HepG2 (cell line): Measurements from ENCODE around the gene COL5A2. TPM values are rescaled to one million over a fixed set of nuclear protein-coding genes. Genes with fewer than 3 reads are reported as not detected.

Experiments
- ATAC-seq: fragments of 200-7000 bp; cut with Tn5 transposase; 3 replicates; pipeline ENCODE4 v1.9.1; 2020; ENCODE audit warnings: mild to moderate bottlenecking, moderate library complexity
- BruUV-seq: library from RNA; stranded (reverse); fragments of 400-500 nt; replicated peaks from 2 replicates; lab custom pipeline; 2021; lab: Mats Ljungman, UMichigan
- CTCF ChIA-PET: fragments of 300-600 bp; formaldehyde crosslinking; extraction: SDS; loops from one replicate; lab custom pipeline; 2021; ENCODE audit warnings: low total read pairs, inconsistent platforms, low intra/inter-chr PET ratio; lab: Yijun Ruan, JAX
- POLR2A ChIA-PET: fragments of 350-600 bp; sonication (Branson Sonifier 250); formaldehyde crosslinking; loops from one replicate; lab custom pipeline; 2020; ENCODE audit warnings: antibody characterized with exemption, inconsistent platforms; lab: Yijun Ruan, JAX
- DNase-seq: peaks from one replicate; pipeline ENCODE4 v3.0.0-alpha.2; 2015; ENCODE audit warnings: low spot score
- FAIRE-seq: peaks from 3 replicates; lab custom pipeline; 2011; peaks lifted over from hg19 to GRCh38; lab: Jason Lieb, UNC
- H2AFZ ChIP-seq: one replicate; pipeline ENCODE4 v1.6.1; 2011; ENCODE audit warnings: low read length, inconsistent platforms
- H3K27ac ChIP-seq: fragments of 300-600 bp; 3 replicates; pipeline ENCODE4 v1.8.0; 2011; ENCODE audit warnings: mixed run types, mild to moderate bottlenecking, mixed read lengths, low read length, inconsistent platforms; ENCODE audit not compliant: insufficient read depth; ENCODE audit errors: extremely low read length
- H3K27me3 ChIP-seq, 2 experiments: fragments of 200-600 bp in 1 of 2; 2 replicates in 1 of 2; 3 replicates in 1 of 2; pipeline versions ENCODE4 v1.6.0 to v1.8.0; 2011; ENCODE audit warnings: low read length in 2 of 2, mild to moderate bottlenecking in 2 of 2, moderate library complexity in 2 of 2, inconsistent platforms in 1 of 2; ENCODE audit not compliant: insufficient read depth in 2 of 2, control insufficient read depth in 1 of 2
- H3K36me3 ChIP-seq, 2 experiments: fragments of 200-600 bp in 1 of 2; replicated peaks in 1 of 2; 2 replicates in 1 of 2; 3 replicates in 1 of 2; pipeline versions ENCODE4 v1.5.1 to v1.8.0; 2011; ENCODE audit warnings: low read length in 2 of 2, inconsistent platforms in 1 of 2; ENCODE audit not compliant: insufficient read depth in 2 of 2, control insufficient read depth in 1 of 2
- H3K4me1 ChIP-seq: 2 replicates; pipeline ENCODE4 v1.5.1; 2012; ENCODE audit warnings: low read length, inconsistent platforms; ENCODE audit not compliant: insufficient read depth
- H3K4me2 ChIP-seq: 2 replicates; pipeline ENCODE4 v1.6.0; 2011; ENCODE audit warnings: low read depth, low read length, inconsistent platforms
- H3K4me3 ChIP-seq, 3 experiments: fragments of 200-600 bp in 1 of 3; sonication (generic), shearing (Covaris generic) in 1 of 3; replicated peaks in 1 of 3; 2 replicates each; pipeline ENCODE4 v1.5.1; 2011 to 2016; ENCODE audit warnings: low read length in 3 of 3, inconsistent platforms in 2 of 3, low read depth in 2 of 3, mild to moderate bottlenecking in 2 of 3, control low read depth in 1 of 3, mixed read lengths in 1 of 3; ENCODE audit not compliant: insufficient read depth in 1 of 3
- H3K79me2 ChIP-seq: one replicate; pipeline ENCODE4 v1.6.1; 2011; ENCODE audit warnings: low read length, inconsistent platforms; ENCODE audit not compliant: insufficient read depth
- H3K9ac ChIP-seq: 2 replicates; pipeline ENCODE4 v1.6.0; 2011; ENCODE audit warnings: mild to moderate bottlenecking, low read depth, low read length, inconsistent platforms; ENCODE audit not compliant: insufficient read depth
- H3K9me3 ChIP-seq: 2 replicates; pipeline ENCODE4 v1.5.1; 2012; ENCODE audit warnings: mild to moderate bottlenecking, low read length
- H4K20me1 ChIP-seq: 2 replicates; pipeline ENCODE4 v1.6.0; 2011; ENCODE audit warnings: inconsistent platforms, mild to moderate bottlenecking, low read length, moderate library complexity; ENCODE audit not compliant: insufficient read depth
- CEBPB ChIP-seq: IDR thresholded peaks from 2 replicates; pipeline ENCODE4 v1.6.1; 2011; ENCODE audit warnings: low read depth, low read length, improper control_type of control experiment, borderline replicate concordance
- PITX1 ChIP-seq: sonication (generic); formaldehyde crosslinking; IDR thresholded peaks from 2 replicates; pipeline ENCODE4 v1.5.1; 2020; ENCODE audit warnings: mild to moderate bottlenecking, missing genetic modification reagents
- ZFP36 ChIP-seq: fragments of 150-350 bp; IDR thresholded peaks from 2 replicates; pipeline ENCODE4 v1.6.1; 2018; ENCODE audit warnings: borderline replicate concordance, low read length, low read depth; ENCODE audit not compliant: partially characterized antibody
- ZFP41 ChIP-seq: sonication (generic); formaldehyde crosslinking; IDR thresholded peaks from 2 replicates; pipeline ENCODE4 v1.4.0; 2020; ENCODE audit warnings: mild to moderate bottlenecking, missing genetic modification reagents, borderline replicate concordance
- ZFX ChIP-seq: sonication (generic); formaldehyde crosslinking; IDR thresholded peaks from 2 replicates; pipeline ENCODE4 v1.4.0; 2020; ENCODE audit warnings: mild to moderate bottlenecking, low read depth, missing genetic modification reagents, moderate library complexity
- ZNF121 ChIP-seq: sonication (generic); formaldehyde crosslinking; IDR thresholded peaks from 2 replicates; pipeline ENCODE4 v1.5.0; 2020; ENCODE audit warnings: mild to moderate bottlenecking, missing genetic modification reagents
- ZNF180 ChIP-seq: sonication (generic); formaldehyde crosslinking; IDR thresholded peaks from 2 replicates; pipeline ENCODE4 v1.4.0; 2020; ENCODE audit warnings: low read depth, missing genetic modification reagents, borderline replicate concordance
- WGBS: methylation state at CpG from one replicate; pipeline ENCODE4 v1.1.6; 2017; ENCODE audit warnings: low lambda C conversion rate; 5-methylcytosine and 5-hydroxymethylcytosine counted together
- in situ Hi-C: cut with HindIII; loops from 2 replicates; pipeline ENCODE4 v1.10.0; 2017; ENCODE audit warnings: low pct_unique_long_range_greater_than_20kb; ENCODE audit not compliant: extremely low pct_ligation_motif_present
- intact Hi-C: fragments of 100-400 bp; cut with micrococcal nuclease; formaldehyde crosslinking; loops from one replicate; pipeline ENCODE4 v1.10.0; 2022; ENCODE audit not compliant: unreplicated experiment
- polyA plus RNA-seq, 8 experiments: library from polyadenylated mRNA; depleted of rRNA in 3 of 8; stranded (reverse) in 7 of 8; unstranded in 1 of 8; fragments of >200 nt; fragmentation: Illumina TruSeq in 4 of 8; extraction: Trizol in 4 of 8; gene quantifications; 2 replicates each; pipeline versions ENCODE4 v1.2.1 to v1.2.3, GENCODE V29; 2011 to 2016; ENCODE audit warnings: low read depth in 4 of 8, missing spikeins in 1 of 8, mixed read lengths in 1 of 8; ENCODE audit not compliant: insufficient read depth in 1 of 8
- total RNA-seq, 5 experiments: library from RNA; depleted of rRNA; stranded (reverse); fragments of >200 nt; fragmentation: Illumina TruSeq; extraction: Trizol; gene quantifications; 2 replicates each; pipeline ENCODE4 v1.2.3, GENCODE V29; 2016; ENCODE audit warnings: low read depth in 1 of 5

Gene COL5A2
- total and polyA plus RNA-seq, 2 of the 13 experiments (the other 11 are each of a cell fraction or from before 2014, with no cell fraction given), result 0.83 to 1.5 TPM

DNA sequence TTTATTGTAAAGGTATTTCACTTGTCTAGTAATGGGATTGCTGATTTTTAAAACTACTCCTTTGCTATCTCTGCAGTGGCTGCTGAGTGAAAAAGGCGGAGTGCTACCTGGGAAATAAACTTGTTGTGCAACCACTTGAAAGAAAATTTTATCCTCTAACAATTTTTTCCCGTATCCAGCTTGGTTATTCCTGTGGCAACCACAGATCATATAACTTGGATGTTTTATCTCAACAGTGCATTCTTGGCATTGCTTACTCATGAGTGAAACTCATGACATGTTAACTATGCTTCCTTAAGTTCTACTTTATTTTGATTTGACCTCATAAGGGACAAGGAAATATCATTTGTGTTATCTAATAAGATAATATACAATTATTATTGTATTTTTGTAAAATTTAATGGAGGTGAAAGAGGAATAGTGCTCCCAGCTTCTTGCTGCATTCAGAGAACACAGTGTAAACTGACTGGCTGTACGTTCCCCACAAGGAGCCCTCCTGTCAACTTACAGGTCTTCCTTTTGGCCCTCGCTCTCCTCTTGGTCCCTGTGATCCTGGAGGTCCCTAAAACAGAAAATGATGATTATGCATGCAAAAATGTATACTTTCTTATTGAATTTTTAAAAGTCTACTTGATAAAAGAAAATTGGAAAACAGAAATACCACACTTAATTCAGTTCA is 82.7 kb downstream of the COL5A2 start (continued):
- TF ChIP-seq CEBPB, result peak; percentile 6; the same call in 1 of the 2 replicates

DNA sequence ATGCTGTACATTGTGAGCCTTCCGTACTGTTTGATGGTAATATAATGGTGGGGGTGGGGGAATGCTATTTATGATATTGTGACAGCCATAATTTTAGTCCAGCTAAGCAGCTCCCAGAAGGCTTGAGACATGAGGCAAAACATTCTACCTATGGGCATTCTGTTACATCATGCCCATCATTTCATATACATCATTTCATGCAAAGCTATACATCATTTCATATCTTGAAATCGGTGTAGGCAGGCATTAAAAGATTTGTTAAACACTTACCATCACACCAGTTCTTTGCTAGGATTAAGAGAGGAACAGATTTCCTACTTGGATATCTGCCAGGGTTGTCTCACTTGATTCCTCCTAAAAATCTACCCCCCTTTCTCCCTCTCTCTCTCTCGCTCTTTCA is 84.5 kb downstream of the COL5A2 start:
- no peak overlapping the region for H2AFZ ChIP-seq
- no peaks in the 10 kb centered on the region for H3K9me3 ChIP-seq
- TF ChIP-seq PITX1 (CRISPR knock-in tag), result no peak
- no peak for TF ChIP-seq ZFP36
- no peak for TF ChIP-seq ZNF180 (CRISPR knock-in tag)
- TF ChIP-seq ZFP41, result no peak
- TF ChIP-seq ZFX (CRISPR knock-in tag), result no peak
- no peak for TF ChIP-seq ZNF121 (CRISPR knock-in tag)
- TF ChIP-seq, all 625 proteins: peak for 0
- Histone ChIP-seq H3K27ac (no peak overlapping the region), H3K9ac (no peak overlapping the region), H3K4me1 (no peaks in the 10 kb centered on the region), H3K79me2 (no peaks in the 10 kb centered on the region), H3K4me2 (no peak overlapping the region), H4K20me1 (no peaks in the 10 kb centered on the region), H3K36me3 (no peaks in the 10 kb centered on the region), H3K27me3 (no peaks in the 10 kb centered on the region), H3K4me3 (no peak overlapping the region)
- CTCF ChIA-PET, result interaction anchor here (0.9 to 1.5 kb wide), 2 partner anchors 193 to 317 kb away, joined by 7 to 11 read pairs; no protein-coding TSS in a partner anchor
- in situ Hi-C loops, result loop anchor here (5.0 to 10.0 kb wide), 2 partner anchors 192 to 320 kb away; no protein-coding TSS in a partner anchor
- 65% methylated on average over 3 of the region's 3 CpGs for WGBS
- POLR2A ChIA-PET, result no interaction called here
- FAIRE-seq, result no peak
- BruUV-seq, result no TSS peak
- no peak for ATAC-seq
- intact Hi-C loops, result no loop called here
- no peak for DNase-seq
